ENCODE measurements around the gene PRSS2. TPM values are rescaled to one million over a fixed set of nuclear protein-coding genes. Genes with fewer than 3 reads are reported as not detected.
"Not testable (repeated sequence)": the region's sequence is repeated elsewhere in the genome, so short reads cannot be mapped to it uniquely, and the experiment has no call there.

Gene PRSS2
- total and polyA plus RNA-seq, 2 donors (not counting 3 experiments of a cell fraction or from before 2014, with no cell fraction given), result 0.25 TPM; not detected in 1

DNA sequence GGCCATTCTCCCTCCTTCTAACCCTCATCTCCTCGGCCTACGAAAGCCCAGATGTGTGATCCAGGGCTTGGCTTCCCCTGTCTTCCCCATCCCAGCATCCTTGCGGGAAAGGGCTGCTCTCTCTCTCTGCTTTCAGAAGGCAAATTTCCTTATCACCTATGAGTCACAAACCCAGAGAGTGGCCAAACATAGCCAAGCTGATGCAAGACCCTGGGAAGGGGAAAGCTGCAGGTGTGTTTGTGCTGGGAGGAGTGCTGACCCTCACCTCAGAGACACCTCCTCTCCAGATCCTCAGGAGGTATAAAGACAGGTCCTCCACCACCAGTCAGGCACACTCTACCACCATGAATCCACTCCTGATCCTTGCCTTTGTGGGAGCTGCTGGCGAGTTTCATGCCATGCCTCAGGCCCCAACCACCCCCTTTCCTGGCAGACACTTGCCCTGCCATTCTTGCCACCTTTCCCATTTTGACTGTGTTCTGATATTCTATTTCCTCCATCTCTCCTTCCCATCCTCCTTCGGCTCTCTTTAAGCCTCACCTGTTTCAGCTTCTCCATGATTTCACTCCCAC is 10.6 kb upstream of the PRSS2 start:
- H4K20me1 ChIP-seq (replicated peaks; ENCODE audit: control insufficient read depth, extremely low read depth, insufficient read depth, low read length), result no peaks in the 10 kb centered on the region
- H3K4me2 ChIP-seq (ENCODE audit: insufficient read depth, low read length), result no peak overlapping the region
- H3K79me2 ChIP-seq (ENCODE audit: control insufficient read depth, insufficient read depth, low read length), result no peaks in the 10 kb centered on the region
- no peak overlapping the region for H3K27ac ChIP-seq (ENCODE audit: insufficient read depth, low read depth, low read length)
- no peaks in the 10 kb centered on the region for H3K36me3 ChIP-seq (ENCODE audit: control insufficient read depth in 2 of 2, extremely low read depth in 1 of 2, insufficient read depth in 2 of 2, low read length in 2 of 2)
- POLR2A ChIA-PET, result no interaction called here
- no peaks in the 10 kb centered on the region for H3K9me1 ChIP-seq (replicated peaks; ENCODE audit: control insufficient read depth, extremely low read depth, insufficient read depth, low read length)
- no peak for DNase-seq (ENCODE audit: low read depth, low spot score)
- H3K4me1 ChIP-seq (ENCODE audit: control insufficient read depth, extremely low read depth, insufficient read depth, low read length), result no peaks in the 10 kb centered on the region
- FAIRE-seq, result no peak
- intact Hi-C loops (cut with micrococcal nuclease) (no loop called here), dilution Hi-C loops (cut with MboI; ENCODE audit: extremely low pct_ligation_motif_present, low sequenced_read_pairs) (no loop called here)
- no peaks in the 10 kb centered on the region for H3K9me3 ChIP-seq (replicated peaks; ENCODE audit: control insufficient read depth, insufficient read depth, low read length)
- H2AFZ ChIP-seq (ENCODE audit: low read depth, low read length), result no peak overlapping the region
- H3K27me3 ChIP-seq (ENCODE audit: control insufficient read depth in 2 of 2, insufficient read depth in 2 of 2, low read length in 2 of 2), result peaks cover 3 to 25% of the 10 kb centered on the region in 2 experiments
- CTCF ChIA-PET, result interaction anchor here (1.6 to 2.4 kb wide), 4 partner anchors 10 to 300 kb away, joined by 3 to 8 read pairs (median 6); partner anchors contain the start of gene PRSS1
- no peak overlapping the region for H3K4me3 ChIP-seq (replicated peaks in 1 of 3; ENCODE audit: insufficient read depth in 1 of 3, low read depth in 1 of 3, low read length in 3 of 3)
- TF ChIP-seq EZH2 (IDR thresholded peaks at IDR 0.05; ENCODE audit: borderline replicate concordance, low read depth, low read length, severe bottlenecking), result no peak
- TF ChIP-seq POLR2A (IDR thresholded peaks at IDR 0.05; ENCODE audit: low read depth, low read length), result no peak
- TF ChIP-seq, protein P1, sequence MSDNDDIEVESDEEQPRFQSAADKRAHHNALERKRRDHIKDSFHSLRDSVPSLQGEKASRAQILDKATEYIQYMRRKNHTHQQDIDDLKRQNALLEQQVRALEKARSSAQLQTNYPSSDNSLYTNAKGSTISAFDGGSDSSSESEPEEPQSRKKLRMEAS (IDR thresholded peaks at IDR 0.05; ENCODE audit: insufficient read depth, insufficient read length), result no peak
- TF ChIP-seq, protein P2, sequence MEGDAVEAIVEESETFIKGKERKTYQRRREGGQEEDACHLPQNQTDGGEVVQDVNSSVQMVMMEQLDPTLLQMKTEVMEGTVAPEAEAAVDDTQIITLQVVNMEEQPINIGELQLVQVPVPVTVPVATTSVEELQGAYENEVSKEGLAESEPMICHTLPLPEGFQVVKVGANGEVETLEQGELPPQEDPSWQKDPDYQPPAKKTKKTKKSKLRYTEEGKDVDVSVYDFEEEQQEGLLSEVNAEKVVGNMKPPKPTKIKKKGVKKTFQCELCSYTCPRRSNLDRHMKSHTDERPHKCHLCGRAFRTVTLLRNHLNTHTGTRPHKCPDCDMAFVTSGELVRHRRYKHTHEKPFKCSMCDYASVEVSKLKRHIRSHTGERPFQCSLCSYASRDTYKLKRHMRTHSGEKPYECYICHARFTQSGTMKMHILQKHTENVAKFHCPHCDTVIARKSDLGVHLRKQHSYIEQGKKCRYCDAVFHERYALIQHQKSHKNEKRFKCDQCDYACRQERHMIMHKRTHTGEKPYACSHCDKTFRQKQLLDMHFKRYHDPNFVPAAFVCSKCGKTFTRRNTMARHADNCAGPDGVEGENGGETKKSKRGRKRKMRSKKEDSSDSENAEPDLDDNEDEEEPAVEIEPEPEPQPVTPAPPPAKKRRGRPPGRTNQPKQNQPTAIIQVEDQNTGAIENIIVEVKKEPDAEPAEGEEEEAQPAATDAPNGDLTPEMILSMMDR (IDR thresholded peaks at IDR 0.05; ENCODE audit: extremely low read depth in 1 of 2, insufficient read depth in 1 of 2, low read depth in 1 of 2, low read length in 2 of 2), result no peak
- TF ChIP-seq MYC (IDR thresholded peaks at IDR 0.05; ENCODE audit: low read depth, low read length), result no peak
- H3K9ac ChIP-seq (replicated peaks; ENCODE audit: extremely low read depth, insufficient read depth, low read length), result no peak overlapping the region
- no TSS peak for BruUV-seq (replicated peaks)

DNA sequence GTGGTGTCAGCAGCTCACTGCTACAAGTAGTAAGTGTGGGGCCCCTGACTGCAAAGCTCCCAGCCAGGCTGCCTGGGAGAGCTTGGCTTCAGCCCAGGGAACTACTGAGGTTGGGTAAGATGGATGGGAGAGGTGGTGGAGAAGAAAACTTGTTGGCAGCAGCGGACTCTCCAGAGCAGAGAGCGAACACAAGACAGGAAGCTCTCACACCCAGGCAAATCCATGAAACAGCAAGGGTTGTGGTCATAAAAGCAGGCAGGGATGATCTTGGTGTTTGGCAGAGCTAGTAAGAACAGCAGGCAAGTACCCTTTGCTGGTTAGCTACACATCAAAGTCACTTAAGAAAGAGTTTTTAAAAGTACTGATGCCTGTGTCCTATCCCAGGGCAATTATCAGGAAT is 9.2 kb upstream of the PRSS2 start:
- H3K9ac ChIP-seq (replicated peaks; ENCODE audit: extremely low read depth, insufficient read depth, low read length); intact Hi-C loops (cut with micrococcal nuclease); H2AFZ ChIP-seq (ENCODE audit: low read depth, low read length); H3K9me1 ChIP-seq (replicated peaks; ENCODE audit: control insufficient read depth, extremely low read depth, insufficient read depth, low read length); BruUV-seq (replicated peaks); H3K9me3 ChIP-seq (replicated peaks; ENCODE audit: control insufficient read depth, insufficient read depth, low read length); H3K79me2 ChIP-seq (ENCODE audit: control insufficient read depth, insufficient read depth, low read length); H3K4me1 ChIP-seq (ENCODE audit: control insufficient read depth, extremely low read depth, insufficient read depth, low read length); POLR2A ChIA-PET; H3K4me3 ChIP-seq (replicated peaks in 1 of 3; ENCODE audit: insufficient read depth in 1 of 3, low read depth in 1 of 3, low read length in 3 of 3); FAIRE-seq; H3K36me3 ChIP-seq (ENCODE audit: control insufficient read depth in 2 of 2, extremely low read depth in 1 of 2, insufficient read depth in 2 of 2, low read length in 2 of 2); DNase-seq (ENCODE audit: low read depth, low spot score); H3K4me2 ChIP-seq (ENCODE audit: insufficient read depth, low read length); H3K27ac ChIP-seq (ENCODE audit: insufficient read depth, low read depth, low read length); H4K20me1 ChIP-seq (replicated peaks; ENCODE audit: control insufficient read depth, extremely low read depth, insufficient read depth, low read length); dilution Hi-C loops (cut with MboI; ENCODE audit: extremely low pct_ligation_motif_present, low sequenced_read_pairs): not testable (repeated sequence)
- peaks cover 3 to 25% of the 10 kb centered on the region in 2 experiments for H3K27me3 ChIP-seq (ENCODE audit: control insufficient read depth in 2 of 2, insufficient read depth in 2 of 2, low read length in 2 of 2)
- CTCF ChIA-PET, result interaction anchor here (1.6 to 2.4 kb wide), 3 partner anchors 11 to 302 kb away, joined by 3 to 8 read pairs (median 7); partner anchors contain the start of gene PRSS1
